ENCODE data around the gene AWAT2. TPM values are rescaled to one million over a fixed set of nuclear protein-coding genes. Genes with fewer than 3 reads are reported as not detected.

Gene AWAT2
- total RNA-seq, 1 experiment from 2014 or later = not detected

GRCh38 chrX:70079297-70079696 is 29.6 kb upstream of the AWAT2 start:
- Histone ChIP-seq H3K4me3 (ENCODE audit: low read depth, low read length, poor library complexity, severe bottlenecking) (no peak overlapping the region), H3K36me3 (ENCODE audit: insufficient read depth, low read length, poor library complexity, severe bottlenecking) (no peaks in the 10 kb centered on the region), H3K9me3 (ENCODE audit: low read depth, low read length, poor library complexity, severe bottlenecking) (no peaks in the 10 kb centered on the region), H3K27ac (ENCODE audit: low read depth, low read length, poor library complexity, severe bottlenecking) (no peak overlapping the region), H3K27me3 (replicated peaks; ENCODE audit: insufficient read depth, low read depth, low read length, poor library complexity) (no peaks in the 10 kb centered on the region), H3K4me1 (ENCODE audit: insufficient read depth, low read length, poor library complexity, severe bottlenecking) (no peaks in the 10 kb centered on the region)
- POLR2A ChIA-PET (ENCODE audit: low non-redundant PET) = no interaction called here
- intact Hi-C loops (cut with micrococcal nuclease; ENCODE audit: unreplicated experiment) = no loop called here
- TF ChIP-seq EZH2 (IDR thresholded peaks at IDR 0.05; ENCODE audit: borderline replicate concordance, low read depth, low read length, poor library complexity, severe bottlenecking) (no peak), CTCF (conservative IDR thresholded peaks at IDR 0.05; ENCODE audit: low read depth, low read length) (no peak)
- no peak for DNase-seq (ENCODE audit: low spot score)
- BruUV-seq (replicated peaks) = no TSS peak
- CTCF ChIA-PET = no interaction called here

- TF ChIP-seq CTCF (conservative IDR thresholded peaks at IDR 0.05; ENCODE audit: low read depth, low read length) (no peak), EZH2 (IDR thresholded peaks at IDR 0.05; ENCODE audit: borderline replicate concordance, low read depth, low read length, poor library complexity, severe bottlenecking) (no peak)
- H3K4me1 ChIP-seq (ENCODE audit: insufficient read depth, low read length, poor library complexity, severe bottlenecking) = no peaks in the 10 kb centered on the region
- no peak overlapping the region for H3K27ac ChIP-seq (ENCODE audit: low read depth, low read length, poor library complexity, severe bottlenecking)
- H3K36me3 ChIP-seq (ENCODE audit: insufficient read depth, low read length, poor library complexity, severe bottlenecking) = no peaks in the 10 kb centered on the region
- CTCF ChIA-PET = no interaction called here
- intact Hi-C loops (cut with micrococcal nuclease; ENCODE audit: unreplicated experiment) = no loop called here
- BruUV-seq (replicated peaks) = no TSS peak
- DNase-seq (ENCODE audit: low spot score) = no peak
- POLR2A ChIA-PET (ENCODE audit: low non-redundant PET) = no interaction called here
- H3K27me3 ChIP-seq (replicated peaks; ENCODE audit: insufficient read depth, low read depth, low read length, poor library complexity) = no peaks in the 10 kb centered on the region
- H3K9me3 ChIP-seq (ENCODE audit: low read depth, low read length, poor library complexity, severe bottlenecking) = no peaks in the 10 kb centered on the region
- no peak overlapping the region for H3K4me3 ChIP-seq (ENCODE audit: low read depth, low read length, poor library complexity, severe bottlenecking)
Measured at GRCh38 chrX:70066646-70067045, 16.9 kb upstream of the AWAT2 start.

GRCh38 chrX:70062961-70063550 is 13.3 kb upstream of the AWAT2 start:
- CTCF ChIA-PET = no interaction called here
- TF ChIP-seq CTCF (conservative IDR thresholded peaks at IDR 0.05; ENCODE audit: low read depth, low read length) (no peak), EZH2 (IDR thresholded peaks at IDR 0.05; ENCODE audit: borderline replicate concordance, low read depth, low read length, poor library complexity, severe bottlenecking) (no peak)
- BruUV-seq (replicated peaks) = no TSS peak

More at GRCh38 chrX:70062961-70063550, 13.3 kb upstream of the AWAT2 start:
- Histone ChIP-seq H3K36me3 (ENCODE audit: insufficient read depth, low read length, poor library complexity, severe bottlenecking) (no peaks in the 10 kb centered on the region), H3K4me1 (ENCODE audit: insufficient read depth, low read length, poor library complexity, severe bottlenecking) (no peaks in the 10 kb centered on the region), H3K9me3 (ENCODE audit: low read depth, low read length, poor library complexity, severe bottlenecking) (no peaks in the 10 kb centered on the region), H3K4me3 (ENCODE audit: low read depth, low read length, poor library complexity, severe bottlenecking) (no peak overlapping the region), H3K27me3 (replicated peaks; ENCODE audit: insufficient read depth, low read depth, low read length, poor library complexity) (no peaks in the 10 kb centered on the region), H3K27ac (ENCODE audit: low read depth, low read length, poor library complexity, severe bottlenecking) (no peak overlapping the region)
- POLR2A ChIA-PET (ENCODE audit: low non-redundant PET) = no interaction called here
- intact Hi-C loops (cut with micrococcal nuclease; ENCODE audit: unreplicated experiment) = no loop called here
- DNase-seq (ENCODE audit: low spot score) = no peak
